Forelimb muscle (tissue), 1 donor: ENCODE measurements around the gene LIMK1. TPM values are rescaled to one million over a fixed set of nuclear protein-coding genes. Genes with fewer than 3 reads are reported as not detected.
"Not testable (repeated sequence)": the region's sequence is repeated elsewhere in the genome, so short reads cannot be mapped to it uniquely, and the experiment has no call there.

ENCODE experiments used
- DNase-seq: peaks from one replicate; pipeline ENCODE4 v3.0.0-alpha.2; 2013; ENCODE audit warnings: low read depth
- polyA plus RNA-seq: library from polyadenylated mRNA; unstranded; fragments of 120-200 nt; gene quantifications from one replicate; pipeline ENCODE4 v1.2.1, GENCODE V29; 2013; ENCODE audit not compliant: insufficient read length

LIMK1 gene
- polyA plus RNA-seq, 1 donor, result 13.9 TPM

- DNase-seq, result no peak
These were observed 38.0 kb downstream of the LIMK1 start for GRCh38 chr7:74121401-74122249.

- DNase-seq, result not testable (repeated sequence)
These were observed 40.3 kb downstream of the LIMK1 start for GRCh38 chr7:74123892-74124291.

GRCh38 chr7:74126220-74126880 is 42.7 kb downstream of the LIMK1 start:
- no peak for DNase-seq

- DNase-seq, result no peak
These were observed 46.3 kb downstream of the LIMK1 start for GRCh38 chr7:74129887-74130286.

- DNase-seq, result no peak
These were observed 46.9 kb downstream of the LIMK1 start for GRCh38 chr7:74130518-74130917.

GRCh38 chr7:74134117-74134620 is 50.6 kb downstream of the LIMK1 start:
- no peak for DNase-seq

GRCh38 chr7:74138334-74138867 is 54.8 kb downstream of the LIMK1 start:
- DNase-seq, result no peak

- DNase-seq, result no peak
These were observed 55.6 kb downstream of the LIMK1 start for GRCh38 chr7:74138945-74139843.

- DNase-seq, result no peak
These were observed 58.1 kb downstream of the LIMK1 start for GRCh38 chr7:74141705-74142104.

- DNase-seq, result no peak
These were observed 59.8 kb downstream of the LIMK1 start for GRCh38 chr7:74143383-74143782.

GRCh38 chr7:74148491-74148890 is 64.9 kb downstream of the LIMK1 start:
- no peak for DNase-seq

GRCh38 chr7:74149071-74149470 is 65.5 kb downstream of the LIMK1 start:
- DNase-seq, result no peak

- no peak for DNase-seq
These were observed 66.0 kb downstream of the LIMK1 start for GRCh38 chr7:74149603-74150002.

GRCh38 chr7:74153736-74154135 is 70.1 kb downstream of the LIMK1 start:
- DNase-seq, result no peak

GRCh38 chr7:74155810-74156395 is 72.3 kb downstream of the LIMK1 start:
- no peak for DNase-seq

- DNase-seq, result no peak
These were observed 74.0 kb downstream of the LIMK1 start for GRCh38 chr7:74157605-74158004.

GRCh38 chr7:74164985-74165456 is 81.4 kb downstream of the LIMK1 start:
- no peak for DNase-seq

GRCh38 chr7:74165867-74166593 is 82.4 kb downstream of the LIMK1 start:
- no peak for DNase-seq

GRCh38 chr7:74167324-74167723 is 83.7 kb downstream of the LIMK1 start:
- DNase-seq, result not testable (repeated sequence)
